Measurements from ENCODE around the gene ANKRD52.

GRCh38 chr12:56257491-56258067, 605 bp downstream of the ANKRD52 start:
- TF ChIP-seq CTCF (IDR thresholded peaks at IDR 0.05; ENCODE audit: borderline replicate concordance, extremely low read depth, low read length, poor library complexity, severe bottlenecking) (no peak), EZH2 (IDR thresholded peaks at IDR 0.05; ENCODE audit: borderline replicate concordance, low read depth, low read length, severe bottlenecking) (no peak)

Data from DND-41 (cell line).